Measurements from ENCODE around the gene RNASEH1. TPM values are rescaled to one million over a fixed set of nuclear protein-coding genes. Genes with fewer than 3 reads are reported as not detected.

The RNASEH1 gene
- total and polyA plus RNA-seq, 2 of the 8 experiments (the other 6 are each of a cell fraction or from before 2014, with no cell fraction given), result 11.7 to 42.7 TPM

DNA sequence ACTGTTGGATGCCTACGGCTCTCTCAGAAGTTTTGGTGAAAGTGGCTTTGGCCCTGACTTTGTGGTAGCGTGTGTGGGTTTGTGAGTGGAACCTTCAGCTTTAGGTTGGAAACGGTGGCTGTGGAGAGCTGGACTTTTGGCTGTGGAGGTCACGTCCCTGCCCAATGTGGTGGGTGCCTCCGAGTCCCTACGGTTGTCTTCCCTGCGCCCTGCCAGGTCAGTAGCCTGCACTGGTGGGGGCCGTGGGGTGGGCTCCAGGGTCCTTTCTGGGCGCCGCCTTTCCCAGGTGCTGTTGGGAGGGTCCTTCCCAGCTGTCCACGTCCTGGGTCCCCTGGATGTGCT is 47.9 kb upstream of the RNASEH1 start:
- no peak overlapping the region for H2BK5ac ChIP-seq (ENCODE audit: low read depth, low read length)
- 92% methylated on average over 11 of the region's 11 CpGs; no CpG with 5 or more reads in 1 of the 2 experiments for WGBS, 2 experiments (ENCODE audit: extremely low coverage in 1 of 2, insufficient coverage in 1 of 2, insufficient read length in 1 of 2, insufficient replicate concordance in 2 of 2, low coverage in 1 of 2, low lambda C conversion rate in 2 of 2, missing lambda C conversion rate in 1 of 2)
- no peak overlapping the region for H3K23ac ChIP-seq (ENCODE audit: insufficient read length)
- H3K4me2 ChIP-seq (ENCODE audit: insufficient read depth in 1 of 2, low read depth in 2 of 2, low read length in 2 of 2), result no peak overlapping the region
- no peak overlapping the region for H3K4me3 ChIP-seq (ENCODE audit: extremely low read depth in 1 of 4, insufficient read depth in 2 of 4, low read depth in 3 of 4, low read length in 4 of 4)
- 0 out of 2 replicates have a peak overlapping the region, but pooled peaks have one; percentile 61 for H2BK15ac ChIP-seq (ENCODE audit: low read length)
- peaks cover 0 to 2% of the 10 kb centered on the region in 2 experiments for H4K20me1 ChIP-seq (replicated peaks in 1 of 2; ENCODE audit: control insufficient read depth in 1 of 2, insufficient read depth in 2 of 2, low read length in 2 of 2)
- H4K91ac ChIP-seq (replicated peaks; ENCODE audit: insufficient read length, low read length), result no peak overlapping the region
- no peak overlapping the region for H3K18ac ChIP-seq (ENCODE audit: extremely low read depth, low read length)
- H4K5ac ChIP-seq (ENCODE audit: insufficient read length, low read depth, low read length), result no peak overlapping the region
- H3K23me2 ChIP-seq (ENCODE audit: low read depth, low read length), result no peaks in the 10 kb centered on the region
- H3K9me3 ChIP-seq (ENCODE audit: insufficient read depth in 2 of 2, low read depth in 1 of 2, low read length in 1 of 2), result no peaks in the 10 kb centered on the region
- H2AK5ac ChIP-seq (ENCODE audit: low read depth, low read length), result no peak overlapping the region
- ChIA-PET CTCF (ENCODE audit: partially characterized antibody) (no interaction called here), POLR2A (ENCODE audit: partially characterized antibody) (interaction anchor here (0.8 kb wide), 1 partner anchor 48 kb away, joined by 3 read pairs; the partner anchor contains the start of gene RNASEH1)
- H3K4me1 ChIP-seq (replicated peaks in 1 of 4; ENCODE audit: control insufficient read depth in 3 of 4, insufficient read depth in 4 of 4, low read length in 3 of 4), result no peaks in the 10 kb centered on the region
- FAIRE-seq (no peak), DNase-seq (ENCODE audit: low read depth in 1 of 2, low spot score in 2 of 2) (no peak)
- no peaks in the 10 kb centered on the region for H3K36me3 ChIP-seq (ENCODE audit: control insufficient read depth in 2 of 4, insufficient read depth in 4 of 4, low read length in 3 of 4)
- no peaks in the 10 kb centered on the region; a peak in 1 of 7 replicates for H3K27me3 ChIP-seq (replicated peaks in 1 of 4; ENCODE audit: control insufficient read depth in 3 of 4, extremely low read depth in 1 of 4, insufficient read depth in 3 of 4, low read length in 3 of 4)
- H2BK20ac ChIP-seq (ENCODE audit: low read length), result no peak overlapping the region
- H4K8ac ChIP-seq (ENCODE audit: extremely low read depth, insufficient read depth, low read length), result no peak overlapping the region
- no peak overlapping the region for H2AFZ ChIP-seq (ENCODE audit: low read length)
- no peak overlapping the region for H3K9ac ChIP-seq (replicated peaks in 1 of 4; ENCODE audit: extremely low read depth in 1 of 4, low read depth in 3 of 4, low read length in 3 of 4)
- no peak overlapping the region for H2BK120ac ChIP-seq (replicated peaks; ENCODE audit: low read depth, low read length)
- no peak overlapping the region for H3K56ac ChIP-seq (replicated peaks; ENCODE audit: insufficient read length, low read depth, low read length)
- no peaks in the 10 kb centered on the region for H3K79me2 ChIP-seq (ENCODE audit: control insufficient read depth in 1 of 2, insufficient read depth in 2 of 2, low read length in 2 of 2)
- no peaks in the 10 kb centered on the region for H3K79me1 ChIP-seq (ENCODE audit: low read depth, low read length)
- no peak overlapping the region for H2BK12ac ChIP-seq (ENCODE audit: low read depth, low read length)
- H3K14ac ChIP-seq (ENCODE audit: insufficient read length), result no peak overlapping the region
- H3K4ac ChIP-seq (replicated peaks; ENCODE audit: insufficient read length, low read depth, low read length), result no peak overlapping the region
- no peak overlapping the region for H3K27ac ChIP-seq (ENCODE audit: low read depth, low read length)
- no peak for TF ChIP-seq CHD2 (IDR thresholded peaks at IDR 0.05; ENCODE audit: low read length)
- TF ChIP-seq GABPA (IDR thresholded peaks at IDR 0.05; ENCODE audit: borderline replicate concordance, insufficient read depth, low read length), result no peak
- no peak for TF ChIP-seq CTBP2 (IDR thresholded peaks at IDR 0.05; ENCODE audit: borderline replicate concordance, insufficient read depth, insufficient read length, low read length)
- no peak for TF ChIP-seq EGR1 (IDR thresholded peaks at IDR 0.05; ENCODE audit: borderline replicate concordance, low read depth, low read length)
- no peak for TF ChIP-seq RAD21 (IDR thresholded peaks at IDR 0.05 in 1 of 2, conservative IDR thresholded peaks at IDR 0.05 in 1 of 2; ENCODE audit: low read depth in 2 of 2, low read length in 2 of 2)
- no peak for TF ChIP-seq GTF2F1 (IDR thresholded peaks at IDR 0.05; ENCODE audit: borderline replicate concordance, low read depth, low read length)
- no peak for TF ChIP-seq KDM5A (IDR thresholded peaks at IDR 0.05; ENCODE audit: low read length)
- TF ChIP-seq HDAC6 (IDR thresholded peaks at IDR 0.05; ENCODE audit: low read depth, low read length), result no peak
- TF ChIP-seq PHF8 (conservative IDR thresholded peaks at IDR 0.05; ENCODE audit: low read depth, low read length), result no peak
- no peak for TF ChIP-seq TAF1 (IDR thresholded peaks at IDR 0.05; ENCODE audit: low read depth, low read length)
- TF ChIP-seq BRCA1 (IDR thresholded peaks at IDR 0.05; ENCODE audit: low read depth, low read length), result no peak
- TF ChIP-seq SIRT6 (IDR thresholded peaks at IDR 0.05; ENCODE audit: low read length), result no peak
- TF ChIP-seq MAFK (IDR thresholded peaks at IDR 0.05; ENCODE audit: low read depth, low read length), result no peak

Data from H1 (cell line).